PC-9 (cell line): ENCODE data around the gene SUPT20H.

ENCODE experiments used
- EZH2 ChIP-seq: fragments of 200-600 bp; sonication (generic); IDR thresholded peaks from 2 replicates; pipeline ENCODE4 v1.8.0; 2017; ENCODE audit warnings: antibody characterized with exemption, low read depth
- TF ChIP-seq, protein P1 (sequence below): fragments of 200-600 bp; sonication (generic); conservative IDR thresholded peaks from 2 replicates; pipeline ENCODE4 v1.6.1; 2017; ENCODE audit warnings: mixed run types, antibody characterized with exemption, mild to moderate bottlenecking, moderate library complexity

- TF ChIP-seq, protein P1, sequence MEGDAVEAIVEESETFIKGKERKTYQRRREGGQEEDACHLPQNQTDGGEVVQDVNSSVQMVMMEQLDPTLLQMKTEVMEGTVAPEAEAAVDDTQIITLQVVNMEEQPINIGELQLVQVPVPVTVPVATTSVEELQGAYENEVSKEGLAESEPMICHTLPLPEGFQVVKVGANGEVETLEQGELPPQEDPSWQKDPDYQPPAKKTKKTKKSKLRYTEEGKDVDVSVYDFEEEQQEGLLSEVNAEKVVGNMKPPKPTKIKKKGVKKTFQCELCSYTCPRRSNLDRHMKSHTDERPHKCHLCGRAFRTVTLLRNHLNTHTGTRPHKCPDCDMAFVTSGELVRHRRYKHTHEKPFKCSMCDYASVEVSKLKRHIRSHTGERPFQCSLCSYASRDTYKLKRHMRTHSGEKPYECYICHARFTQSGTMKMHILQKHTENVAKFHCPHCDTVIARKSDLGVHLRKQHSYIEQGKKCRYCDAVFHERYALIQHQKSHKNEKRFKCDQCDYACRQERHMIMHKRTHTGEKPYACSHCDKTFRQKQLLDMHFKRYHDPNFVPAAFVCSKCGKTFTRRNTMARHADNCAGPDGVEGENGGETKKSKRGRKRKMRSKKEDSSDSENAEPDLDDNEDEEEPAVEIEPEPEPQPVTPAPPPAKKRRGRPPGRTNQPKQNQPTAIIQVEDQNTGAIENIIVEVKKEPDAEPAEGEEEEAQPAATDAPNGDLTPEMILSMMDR = no peak
- no peak for TF ChIP-seq EZH2
Observed at GRCh38 chr13:37106642-37107041, 47.2 kb upstream of the SUPT20H start.
